GM19467 (cell line): ENCODE data around the gene MINDY3.
"Not testable (repeated sequence)": the region's sequence is repeated elsewhere in the genome, so short reads cannot be mapped to it uniquely, and the experiment has no call there.

Experiments
- ATAC-seq: cut with Tn5 transposase; IDR thresholded peaks from one replicate; pipeline ENCODE4 v1.9.1; 2021; ENCODE audit warnings: mild to moderate bottlenecking, moderate library complexity; ENCODE audit not compliant: unreplicated experiment

The MINDY3 gene

GRCh38 chr10:15859906-15860691 lies at the start of gene MINDY3:
MINDY3 (minus strand) TSS chr10:15860507; CDS start chr10:15860299, 208 bp downstream.
- ATAC-seq = peak; percentile 92

- ATAC-seq = no peak
These were observed 41.6 kb upstream of the MINDY3 start for GRCh38 chr10:15901889-15902288.

DNA sequence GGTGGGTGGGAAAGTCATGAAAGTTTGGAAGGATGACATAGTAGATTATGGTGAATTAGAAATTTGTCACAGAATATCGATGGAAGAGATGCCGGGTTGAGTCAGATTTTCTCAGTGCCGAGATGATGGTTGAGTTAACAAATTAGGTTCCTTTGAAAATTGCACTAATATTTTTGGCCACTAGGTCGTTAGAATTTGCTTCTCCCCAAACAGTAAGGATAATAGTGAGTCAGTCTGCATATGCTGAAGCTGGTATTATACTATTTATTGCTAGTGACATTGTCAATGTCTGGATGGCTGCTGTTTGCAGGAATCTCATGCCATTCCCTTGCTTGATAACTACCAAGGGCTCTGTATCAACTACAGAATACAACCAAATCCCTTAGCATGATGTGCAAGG lies 37.7 kb upstream of the MINDY3 start:
- no peak for ATAC-seq

DNA sequence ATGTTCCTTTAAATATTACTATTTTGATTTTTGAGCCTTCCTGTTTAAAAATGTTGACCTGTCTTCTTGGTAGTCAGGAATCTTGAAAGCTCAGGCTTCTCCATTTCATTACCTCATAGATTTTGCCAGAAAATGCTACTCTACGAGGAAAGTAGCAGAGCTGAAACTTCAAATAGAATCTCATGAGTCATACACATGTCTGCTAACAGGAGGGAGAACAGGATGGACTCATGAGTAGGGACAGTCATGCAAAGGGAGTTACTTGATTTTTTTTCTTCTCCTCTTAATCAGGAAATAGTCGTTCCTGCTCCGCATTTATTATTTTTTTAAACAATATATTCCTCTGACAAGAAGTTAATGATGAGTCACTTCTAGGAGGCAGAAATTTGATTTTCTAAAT lies 37.0 kb upstream of the MINDY3 start:
- no peak for ATAC-seq

DNA sequence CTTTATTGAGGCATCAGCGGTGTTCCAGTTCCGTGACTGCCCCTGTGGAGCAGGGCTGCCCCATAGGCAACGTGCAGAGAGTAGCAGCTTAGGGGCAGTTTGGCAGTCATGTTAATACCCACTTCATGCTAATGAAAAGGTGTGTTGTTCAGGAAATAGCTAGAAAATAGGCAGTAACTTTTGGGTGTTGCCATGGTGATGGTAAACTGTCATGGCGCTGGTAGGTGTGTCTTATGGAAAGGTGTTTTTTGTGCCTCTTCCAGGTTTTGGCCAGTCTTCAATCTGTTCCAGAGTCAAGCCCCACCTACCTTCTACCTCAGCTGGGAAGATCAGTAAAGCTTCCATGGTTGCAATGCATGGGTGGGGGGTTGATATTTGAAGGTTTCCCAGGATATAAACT lies 36.3 kb upstream of the MINDY3 start:
- ATAC-seq = no peak

GRCh38 chr10:15884447-15884846 lies 24.1 kb upstream of the MINDY3 start:
- ATAC-seq = no peak

DNA sequence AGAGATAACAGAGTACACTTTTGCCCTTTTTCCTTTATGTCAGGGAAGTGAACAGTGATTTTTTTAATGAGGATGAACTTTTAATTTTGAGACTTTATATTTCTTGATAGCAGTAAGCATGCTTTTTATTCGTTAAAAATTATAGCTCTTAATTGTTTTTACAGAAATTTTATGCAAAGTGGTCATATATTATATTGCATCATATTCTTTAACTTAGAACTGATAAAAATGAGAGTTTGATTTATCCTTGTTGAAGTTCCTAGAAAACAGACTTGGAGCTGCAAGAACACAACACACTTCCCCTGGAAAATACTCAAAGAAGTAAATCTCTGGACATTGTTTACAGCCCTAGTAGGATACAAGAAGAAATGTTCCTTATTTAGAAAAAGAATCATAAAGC lies 21.2 kb upstream of the MINDY3 start:
- ATAC-seq = no peak

- ATAC-seq = no peak
These were observed 19.4 kb upstream of the MINDY3 start for GRCh38 chr10:15879663-15880062.

GRCh38 chr10:15879058-15879457 lies 18.8 kb upstream of the MINDY3 start:
- no peak for ATAC-seq

- ATAC-seq = no peak
These were observed 17.7 kb upstream of the MINDY3 start for GRCh38 chr10:15877836-15878576.

DNA sequence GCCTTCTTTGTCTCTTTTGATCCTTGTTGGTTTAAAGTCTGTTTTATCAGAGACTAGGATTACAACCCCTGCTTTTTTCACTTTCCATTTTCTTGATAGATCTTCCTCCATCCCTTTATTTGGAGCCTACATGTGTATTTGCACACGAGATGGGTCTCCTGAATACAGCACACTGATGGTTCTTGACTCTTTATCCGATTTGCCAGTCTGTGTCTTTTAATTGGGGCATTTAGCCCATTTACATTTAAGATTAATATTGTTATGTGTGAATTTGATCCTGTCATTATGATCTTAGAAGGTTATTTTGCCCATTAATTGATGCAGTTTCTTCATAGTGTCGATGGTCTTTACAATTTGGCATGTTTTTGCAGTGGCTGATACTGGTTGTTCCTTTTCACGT lies 16.0 kb upstream of the MINDY3 start:
- not testable (repeated sequence) for ATAC-seq

DNA sequence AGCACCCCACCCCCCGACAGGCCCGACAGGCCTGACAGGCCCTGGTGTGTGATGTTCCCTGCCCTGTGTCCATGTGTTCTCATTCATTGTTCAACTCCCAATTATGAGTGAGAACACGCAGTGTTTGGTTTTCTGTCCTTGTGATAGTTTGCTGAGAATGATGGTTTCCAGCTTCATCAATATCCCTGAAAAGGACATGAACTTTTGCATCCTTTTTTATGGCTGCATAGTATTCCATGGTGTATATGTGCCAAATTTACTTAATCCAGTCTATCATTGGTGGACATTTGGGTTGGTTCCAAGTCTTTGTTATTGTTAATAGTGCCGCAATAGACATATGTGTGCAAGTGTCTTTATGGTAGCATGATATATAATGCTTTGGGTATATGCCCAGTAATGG lies 12.3 kb upstream of the MINDY3 start:
- ATAC-seq = not testable (repeated sequence)

DNA sequence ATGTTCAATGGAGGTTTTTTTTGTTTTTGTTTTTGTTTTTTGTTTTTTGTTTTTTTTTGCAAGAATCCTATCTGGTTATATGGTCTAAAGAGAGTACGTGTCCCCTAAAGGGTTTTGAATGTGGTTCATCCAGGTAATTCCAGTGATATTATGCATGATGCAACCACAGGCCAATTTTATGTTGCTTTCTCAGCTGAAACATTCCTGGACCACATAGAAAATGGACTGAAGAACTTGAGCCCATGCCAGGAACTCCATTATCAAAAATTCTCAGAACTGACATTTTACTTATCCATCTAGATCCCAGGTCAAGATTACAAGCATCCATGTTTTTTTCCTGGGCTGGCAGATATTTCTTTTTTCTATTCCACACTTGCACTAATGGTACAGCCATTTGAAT lies 11.5 kb upstream of the MINDY3 start:
- ATAC-seq = no peak

DNA sequence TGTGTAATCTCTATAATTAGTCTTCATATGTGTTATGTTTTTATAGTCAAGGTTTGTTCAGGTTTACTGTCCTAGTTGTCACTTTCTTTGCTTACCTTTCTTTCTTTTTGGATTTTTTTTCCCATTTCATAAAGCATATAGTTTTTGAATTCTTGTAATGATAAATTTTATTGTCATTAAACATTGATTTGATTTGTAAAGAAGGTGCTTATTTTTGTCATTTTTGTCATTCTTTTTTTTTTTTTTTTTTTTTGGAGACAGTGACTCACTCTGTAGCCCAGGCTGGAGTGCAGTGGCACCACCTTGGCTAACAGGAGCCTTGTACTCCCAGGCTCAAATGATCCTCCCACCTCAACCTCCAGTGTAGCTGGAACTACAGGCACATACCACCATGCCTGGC lies 9.6 kb upstream of the MINDY3 start:
- ATAC-seq = no peak

DNA sequence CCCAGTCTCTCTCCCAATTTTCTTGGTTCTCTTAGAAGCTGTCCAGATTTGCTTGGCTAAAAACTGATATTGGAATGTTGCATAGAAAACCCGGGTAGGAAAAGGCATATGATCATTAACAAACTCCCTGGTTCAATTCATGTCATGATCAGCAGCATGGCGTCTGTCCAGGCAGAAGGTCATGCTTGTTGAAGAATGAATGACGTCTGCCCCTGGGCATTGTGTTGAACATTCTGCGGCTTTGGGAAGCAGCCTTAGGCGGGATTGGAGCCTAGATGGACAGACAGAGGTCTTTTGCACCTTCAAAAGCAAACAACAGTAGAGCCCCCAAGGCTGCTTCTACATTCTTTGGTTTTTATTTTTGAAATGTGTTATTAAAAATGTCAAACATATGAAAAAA lies 7.7 kb upstream of the MINDY3 start:
- no peak for ATAC-seq

- no peak for ATAC-seq
These were observed 5.0 kb upstream of the MINDY3 start for GRCh38 chr10:15865304-15865703.

- no peak for ATAC-seq
These were observed 4.1 kb upstream of the MINDY3 start for GRCh38 chr10:15864419-15864818.

GRCh38 chr10:15863733-15864132 lies 3.4 kb upstream of the MINDY3 start:
- no peak for ATAC-seq

- ATAC-seq = no peak
These were observed 3.0 kb upstream of the MINDY3 start for GRCh38 chr10:15863323-15863722.

GRCh38 chr10:15860692-15861201 lies 440 bp upstream of the MINDY3 start:
- ATAC-seq = no peak

GRCh38 chr10:15859509-15859905 lies 800 bp downstream of the MINDY3 start:
- ATAC-seq = peak; percentile 47

DNA sequence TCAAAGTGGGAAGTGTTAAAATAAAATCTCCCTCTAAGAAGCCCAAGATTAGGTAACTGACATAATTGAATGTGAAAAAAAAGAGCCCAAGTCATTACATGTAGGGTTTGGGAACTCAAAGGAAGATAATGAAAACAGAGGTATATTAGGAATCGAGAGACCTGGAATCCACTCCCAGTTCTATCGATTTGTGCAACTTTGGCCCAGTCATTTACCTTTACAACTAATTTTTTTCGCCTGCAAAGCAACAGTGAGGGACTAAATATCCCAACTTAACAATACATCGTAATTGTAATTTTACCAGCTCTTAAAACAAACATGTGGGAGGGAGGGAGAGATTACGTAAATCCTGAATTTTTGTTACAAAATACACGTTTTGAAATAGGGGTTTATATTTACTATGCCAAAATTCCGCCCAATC lies 1.4 kb downstream of the MINDY3 start:
- no peak for ATAC-seq
